H1 (cell line): ENCODE results near the gene KCTD20. TPM values are rescaled to one million over a fixed set of nuclear protein-coding genes. Genes with fewer than 3 reads are reported as not detected.

Source experiments
- ASH2L ChIP-seq: fragments of 200-600, 300-600 bp; sonication (generic); IDR thresholded peaks from one replicate; pipeline ENCODE4 v1.7.1; 2017; ENCODE audit warnings: low read length
- CBX8 ChIP-seq: fragments of 300-800, 300-1000 bp; sonication (generic); IDR thresholded peaks from 2 replicates; pipeline ENCODE4 v1.7.1; 2016; ENCODE audit warnings: low read depth, low read length, borderline replicate concordance
- CHD2 ChIP-seq: IDR thresholded peaks from 2 replicates; pipeline ENCODE4 v1.6.1; 2012; ENCODE audit warnings: low read length, improper control_type of control experiment
- GABPA ChIP-seq: IDR thresholded peaks from 2 replicates; pipeline ENCODE4 v1.6.1; 2011; ENCODE audit warnings: mild to moderate bottlenecking, low read length, moderate library complexity, borderline replicate concordance; ENCODE audit not compliant: insufficient read depth
- POLR2AphosphoS5 ChIP-seq: IDR thresholded peaks from 2 replicates; pipeline ENCODE4 v1.6.1; 2011; ENCODE audit warnings: low read depth, low read length
- RBBP5 ChIP-seq: IDR thresholded peaks from 2 replicates; pipeline ENCODE4 v1.7.1; 2012; ENCODE audit warnings: low read depth, mild to moderate bottlenecking, inconsistent platforms, low read length, moderate library complexity, borderline replicate concordance
- SAP30 ChIP-seq: fragments of 300-600 bp; sonication (generic); IDR thresholded peaks from 2 replicates; pipeline ENCODE4 v1.7.1; 2012; ENCODE audit warnings: low read length, moderate library complexity, mild to moderate bottlenecking, inconsistent platforms; ENCODE audit not compliant: insufficient read depth, insufficient replicate concordance
- SP4 ChIP-seq: IDR thresholded peaks from 2 replicates; pipeline ENCODE4 v1.6.1; 2012; ENCODE audit warnings: low read length, inconsistent platforms
- TBP ChIP-seq: IDR thresholded peaks from 2 replicates; pipeline ENCODE4 v1.6.1; 2011; ENCODE audit warnings: low read depth, low read length, improper control_type of control experiment
- YY1 ChIP-seq: IDR thresholded peaks from 2 replicates; pipeline ENCODE4 v1.6.1; 2011; ENCODE audit warnings: low read depth, mild to moderate bottlenecking, low read length
- polyA plus RNA-seq, 7 experiments: library from polyadenylated mRNA; depleted of rRNA in 3 of 7; stranded (reverse) in 5 of 7; unstranded in 2 of 7; fragments of >200 nt in 5 of 7; fragments of 200-250 nt in 2 of 7; gene quantifications; 1 replicate in 5 of 7; 2 replicates in 1 of 7; 4 replicates in 1 of 7; pipeline versions ENCODE4 v1.2.1 to v1.2.3, GENCODE V29; 2011 to 2013; ENCODE audit warnings: missing spikeins in 2 of 7, mixed read lengths in 2 of 7
- total RNA-seq: library from RNA; stranded (reverse); fragmentation: NEBNext Ultra II Directional; extraction: Animal tissue kit (Norgen Biotek cat#: 25700); gene quantifications from 2 replicates; pipeline ENCODE4 v1.2.1, GENCODE V29; 2021
- TF ChIP-seq, protein P1 (sequence below): fragments of 300-600 bp; sonication (generic); IDR thresholded peaks from 2 replicates; pipeline ENCODE4 v1.7.1; 2012; ENCODE audit warnings: low read length, moderate library complexity, mild to moderate bottlenecking, inconsistent platforms; ENCODE audit not compliant: insufficient replicate concordance

KCTD20 gene
- total and polyA plus RNA-seq, 2 of the 8 experiments (the other 6 are each of a cell fraction or from before 2014, with no cell fraction given), result 10.1 to 26.2 TPM

DNA sequence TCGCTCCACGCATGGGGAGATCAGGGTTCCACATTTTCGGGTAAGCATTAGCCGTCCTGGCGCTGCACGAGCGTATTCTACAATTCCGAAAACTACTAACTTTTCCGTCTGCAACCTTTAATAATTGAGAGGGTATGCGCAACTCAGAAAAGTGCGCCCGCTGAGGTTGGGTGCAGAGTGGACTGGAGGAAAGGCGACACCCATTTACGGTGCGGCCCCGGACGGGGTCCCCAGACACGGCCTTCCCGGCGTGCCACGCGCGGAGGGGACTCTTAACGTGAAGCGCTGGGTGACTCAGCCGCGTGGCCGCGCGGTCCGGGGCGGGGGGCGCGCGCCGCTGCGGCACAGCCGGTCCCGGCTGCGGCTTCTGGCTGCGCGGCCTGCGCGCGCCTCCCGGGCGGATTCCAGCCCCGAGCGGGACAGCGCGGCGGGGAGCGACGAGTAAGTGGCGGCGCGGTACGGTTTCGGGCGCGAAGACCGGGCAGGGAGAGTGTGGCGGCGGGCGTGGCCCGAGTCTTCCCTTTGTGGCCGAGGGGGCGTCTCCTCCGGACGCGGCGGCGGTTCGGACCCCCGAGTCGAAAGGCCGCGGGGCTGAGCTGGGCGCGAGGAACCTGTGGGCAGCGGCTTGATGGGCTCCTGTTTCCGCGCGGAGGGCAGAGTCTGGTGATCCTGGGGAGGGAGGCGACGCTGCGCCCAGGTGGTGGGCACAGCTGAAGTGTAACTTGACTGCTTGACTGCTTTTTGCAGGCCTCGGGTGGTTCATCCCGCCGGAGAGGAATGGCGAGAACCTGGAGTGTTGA, at the start of gene KCTD20, which contains the start of gene PXT1 (continued):
- TF ChIP-seq CBX8, result no peak
- TF ChIP-seq, protein P1, sequence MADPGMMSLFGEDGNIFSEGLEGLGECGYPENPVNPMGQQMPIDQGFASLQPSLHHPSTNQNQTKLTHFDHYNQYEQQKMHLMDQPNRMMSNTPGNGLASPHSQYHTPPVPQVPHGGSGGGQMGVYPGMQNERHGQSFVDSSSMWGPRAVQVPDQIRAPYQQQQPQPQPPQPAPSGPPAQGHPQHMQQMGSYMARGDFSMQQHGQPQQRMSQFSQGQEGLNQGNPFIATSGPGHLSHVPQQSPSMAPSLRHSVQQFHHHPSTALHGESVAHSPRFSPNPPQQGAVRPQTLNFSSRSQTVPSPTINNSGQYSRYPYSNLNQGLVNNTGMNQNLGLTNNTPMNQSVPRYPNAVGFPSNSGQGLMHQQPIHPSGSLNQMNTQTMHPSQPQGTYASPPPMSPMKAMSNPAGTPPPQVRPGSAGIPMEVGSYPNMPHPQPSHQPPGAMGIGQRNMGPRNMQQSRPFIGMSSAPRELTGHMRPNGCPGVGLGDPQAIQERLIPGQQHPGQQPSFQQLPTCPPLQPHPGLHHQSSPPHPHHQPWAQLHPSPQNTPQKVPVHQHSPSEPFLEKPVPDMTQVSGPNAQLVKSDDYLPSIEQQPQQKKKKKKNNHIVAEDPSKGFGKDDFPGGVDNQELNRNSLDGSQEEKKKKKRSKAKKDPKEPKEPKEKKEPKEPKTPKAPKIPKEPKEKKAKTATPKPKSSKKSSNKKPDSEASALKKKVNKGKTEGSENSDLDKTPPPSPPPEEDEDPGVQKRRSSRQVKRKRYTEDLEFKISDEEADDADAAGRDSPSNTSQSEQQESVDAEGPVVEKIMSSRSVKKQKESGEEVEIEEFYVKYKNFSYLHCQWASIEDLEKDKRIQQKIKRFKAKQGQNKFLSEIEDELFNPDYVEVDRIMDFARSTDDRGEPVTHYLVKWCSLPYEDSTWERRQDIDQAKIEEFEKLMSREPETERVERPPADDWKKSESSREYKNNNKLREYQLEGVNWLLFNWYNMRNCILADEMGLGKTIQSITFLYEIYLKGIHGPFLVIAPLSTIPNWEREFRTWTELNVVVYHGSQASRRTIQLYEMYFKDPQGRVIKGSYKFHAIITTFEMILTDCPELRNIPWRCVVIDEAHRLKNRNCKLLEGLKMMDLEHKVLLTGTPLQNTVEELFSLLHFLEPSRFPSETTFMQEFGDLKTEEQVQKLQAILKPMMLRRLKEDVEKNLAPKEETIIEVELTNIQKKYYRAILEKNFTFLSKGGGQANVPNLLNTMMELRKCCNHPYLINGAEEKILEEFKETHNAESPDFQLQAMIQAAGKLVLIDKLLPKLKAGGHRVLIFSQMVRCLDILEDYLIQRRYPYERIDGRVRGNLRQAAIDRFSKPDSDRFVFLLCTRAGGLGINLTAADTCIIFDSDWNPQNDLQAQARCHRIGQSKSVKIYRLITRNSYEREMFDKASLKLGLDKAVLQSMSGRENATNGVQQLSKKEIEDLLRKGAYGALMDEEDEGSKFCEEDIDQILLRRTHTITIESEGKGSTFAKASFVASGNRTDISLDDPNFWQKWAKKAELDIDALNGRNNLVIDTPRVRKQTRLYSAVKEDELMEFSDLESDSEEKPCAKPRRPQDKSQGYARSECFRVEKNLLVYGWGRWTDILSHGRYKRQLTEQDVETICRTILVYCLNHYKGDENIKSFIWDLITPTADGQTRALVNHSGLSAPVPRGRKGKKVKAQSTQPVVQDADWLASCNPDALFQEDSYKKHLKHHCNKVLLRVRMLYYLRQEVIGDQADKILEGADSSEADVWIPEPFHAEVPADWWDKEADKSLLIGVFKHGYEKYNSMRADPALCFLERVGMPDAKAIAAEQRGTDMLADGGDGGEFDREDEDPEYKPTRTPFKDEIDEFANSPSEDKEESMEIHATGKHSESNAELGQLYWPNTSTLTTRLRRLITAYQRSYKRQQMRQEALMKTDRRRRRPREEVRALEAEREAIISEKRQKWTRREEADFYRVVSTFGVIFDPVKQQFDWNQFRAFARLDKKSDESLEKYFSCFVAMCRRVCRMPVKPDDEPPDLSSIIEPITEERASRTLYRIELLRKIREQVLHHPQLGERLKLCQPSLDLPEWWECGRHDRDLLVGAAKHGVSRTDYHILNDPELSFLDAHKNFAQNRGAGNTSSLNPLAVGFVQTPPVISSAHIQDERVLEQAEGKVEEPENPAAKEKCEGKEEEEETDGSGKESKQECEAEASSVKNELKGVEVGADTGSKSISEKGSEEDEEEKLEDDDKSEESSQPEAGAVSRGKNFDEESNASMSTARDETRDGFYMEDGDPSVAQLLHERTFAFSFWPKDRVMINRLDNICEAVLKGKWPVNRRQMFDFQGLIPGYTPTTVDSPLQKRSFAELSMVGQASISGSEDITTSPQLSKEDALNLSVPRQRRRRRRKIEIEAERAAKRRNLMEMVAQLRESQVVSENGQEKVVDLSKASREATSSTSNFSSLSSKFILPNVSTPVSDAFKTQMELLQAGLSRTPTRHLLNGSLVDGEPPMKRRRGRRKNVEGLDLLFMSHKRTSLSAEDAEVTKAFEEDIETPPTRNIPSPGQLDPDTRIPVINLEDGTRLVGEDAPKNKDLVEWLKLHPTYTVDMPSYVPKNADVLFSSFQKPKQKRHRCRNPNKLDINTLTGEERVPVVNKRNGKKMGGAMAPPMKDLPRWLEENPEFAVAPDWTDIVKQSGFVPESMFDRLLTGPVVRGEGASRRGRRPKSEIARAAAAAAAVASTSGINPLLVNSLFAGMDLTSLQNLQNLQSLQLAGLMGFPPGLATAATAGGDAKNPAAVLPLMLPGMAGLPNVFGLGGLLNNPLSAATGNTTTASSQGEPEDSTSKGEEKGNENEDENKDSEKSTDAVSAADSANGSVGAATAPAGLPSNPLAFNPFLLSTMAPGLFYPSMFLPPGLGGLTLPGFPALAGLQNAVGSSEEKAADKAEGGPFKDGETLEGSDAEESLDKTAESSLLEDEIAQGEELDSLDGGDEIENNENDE, result no peak
- TF ChIP-seq SP4, result no peak
- TF ChIP-seq POLR2AphosphoS5, result no peak
- TF ChIP-seq YY1, result no peak
- peak; percentile 93; the same call in 1 of the 2 replicates for TF ChIP-seq RBBP5
- TF ChIP-seq CHD2, result no peak
- TF ChIP-seq TBP, result peak; percentile 23; the same call in 1 of the 2 replicates
- no peak for TF ChIP-seq SAP30
- TF ChIP-seq GABPA, result no peak
- peak; percentile 89 for TF ChIP-seq ASH2L
